ENCODE measurements around the gene TCEAL8. TPM values are rescaled to one million over a fixed set of nuclear protein-coding genes. Genes with fewer than 3 reads are reported as not detected.

TCEAL8 gene
- polyA plus RNA-seq, 1 of the 3 experiments (the other 2 are of a cell fraction), result 36.5 TPM

GRCh38 chrX:103274284-103274683, 19.3 kb upstream of the TCEAL8 start:
- Histone ChIP-seq H4K20me1 (ENCODE audit: insufficient read depth) (no peaks in the 10 kb centered on the region), H3K4me1 (ENCODE audit: control insufficient read depth in 1 of 2, insufficient read depth in 2 of 2, low read depth in 1 of 2, low read length in 1 of 2) (no peaks in the 10 kb centered on the region; a peak in 1 of 4 replicates), H3K4me2 (no peak overlapping the region), H3K9ac (no peak overlapping the region), H2AFZ (ENCODE audit: low read depth) (no peak overlapping the region), H3F3A (replicated peaks; ENCODE audit: insufficient read depth) (no peaks in the 10 kb centered on the region), H3K9me3 (no peaks in the 10 kb centered on the region), H3K36me3 (replicated peaks in 1 of 2; ENCODE audit: control insufficient read depth in 1 of 2, insufficient read depth in 2 of 2, low read length in 1 of 2) (no peaks in the 10 kb centered on the region), H3K27me3 (ENCODE audit: insufficient read depth) (peaks cover 39% of the 10 kb centered on the region), H3K4me3 (ENCODE audit: low read depth in 2 of 2, low read length in 1 of 2) (no peak overlapping the region), H3K9me2 (no peaks in the 10 kb centered on the region), H3K27ac (ENCODE audit: low read depth in 2 of 2, low read length in 1 of 2) (no peak overlapping the region), H3K79me2 (ENCODE audit: insufficient read depth) (no peaks in the 10 kb centered on the region)
- ChIA-PET POLR2A (no interaction called here), CTCF (no interaction called here)
- no peak for TF ChIP-seq SIN3A (IDR thresholded peaks at IDR 0.05; ENCODE audit: borderline replicate concordance, low read depth, low read length)
- no peak for DNase-seq
- 60% methylated on average over 4 of the region's 4 CpGs for WGBS (ENCODE audit: low lambda C conversion rate)

GRCh38 chrX:103258275-103258674, 3.3 kb upstream of the TCEAL8 start:
- DNase-seq, result no peak
- Histone ChIP-seq H3K27me3 (ENCODE audit: insufficient read depth) (no peaks in the 10 kb centered on the region), H3F3A (replicated peaks; ENCODE audit: insufficient read depth) (no peaks in the 10 kb centered on the region), H3K4me3 (ENCODE audit: low read depth in 2 of 2, low read length in 1 of 2) (no peak overlapping the region), H4K20me1 (ENCODE audit: insufficient read depth) (no peaks in the 10 kb centered on the region), H3K4me2 (no peak overlapping the region), H3K9me2 (no peaks in the 10 kb centered on the region), H3K9ac (no peak overlapping the region), H3K9me3 (no peaks in the 10 kb centered on the region), H2AFZ (ENCODE audit: low read depth) (no peak overlapping the region), H3K4me1 (ENCODE audit: control insufficient read depth in 1 of 2, insufficient read depth in 2 of 2, low read depth in 1 of 2, low read length in 1 of 2) (peaks cover 0 to 3% of the 10 kb centered on the region in 2 experiments; a peak in 2 of 4 replicates), H3K79me2 (ENCODE audit: insufficient read depth) (peaks cover 17% of the 10 kb centered on the region), H3K27ac (ENCODE audit: low read depth in 2 of 2, low read length in 1 of 2) (no peak overlapping the region), H3K36me3 (replicated peaks in 1 of 2; ENCODE audit: control insufficient read depth in 1 of 2, insufficient read depth in 2 of 2, low read length in 1 of 2) (peaks cover under 1 to 4% of the 10 kb centered on the region in 2 experiments)
- ChIA-PET CTCF (no interaction called here), POLR2A (no interaction called here)
- TF ChIP-seq CTCF (IDR thresholded peaks at IDR 0.05), result no peak
- no peak for TF ChIP-seq POLR2AphosphoS5 (IDR thresholded peaks at IDR 0.05; ENCODE audit: low read depth, low read length)
- TF ChIP-seq TEAD4 (IDR thresholded peaks at IDR 0.05; ENCODE audit: borderline replicate concordance, insufficient read depth), result no peak

GRCh38 chrX:103256651-103257050, 1.7 kb upstream of the TCEAL8 start:
- Histone ChIP-seq H3K9ac (no peak overlapping the region), H3K4me2 (no peak overlapping the region), H3K27ac (ENCODE audit: low read depth in 2 of 2, low read length in 1 of 2) (no peak overlapping the region), H3K4me1 (ENCODE audit: control insufficient read depth in 1 of 2, insufficient read depth in 2 of 2, low read depth in 1 of 2, low read length in 1 of 2) (peaks cover 0 to 3% of the 10 kb centered on the region in 2 experiments; a peak in 2 of 4 replicates), H4K20me1 (ENCODE audit: insufficient read depth) (no peaks in the 10 kb centered on the region), H3F3A (replicated peaks; ENCODE audit: insufficient read depth) (no peaks in the 10 kb centered on the region), H3K27me3 (ENCODE audit: insufficient read depth) (no peaks in the 10 kb centered on the region), H3K9me2 (no peaks in the 10 kb centered on the region), H2AFZ (ENCODE audit: low read depth) (no peak overlapping the region), H3K36me3 (replicated peaks in 1 of 2; ENCODE audit: control insufficient read depth in 1 of 2, insufficient read depth in 2 of 2, low read length in 1 of 2) (peaks cover 4 to 12% of the 10 kb centered on the region in 2 experiments), H3K79me2 (ENCODE audit: insufficient read depth) (peaks cover 22% of the 10 kb centered on the region), H3K4me3 (ENCODE audit: low read depth in 2 of 2, low read length in 1 of 2) (no peak overlapping the region), H3K9me3 (no peaks in the 10 kb centered on the region)
- no peak for DNase-seq
- ChIA-PET CTCF (no interaction called here), POLR2A (no interaction called here)
- no peak for TF ChIP-seq FOXJ3 (CRISPR knock-in tag; IDR thresholded peaks at IDR 0.05)
- no peak for TF ChIP-seq PBX3 (IDR thresholded peaks at IDR 0.05)
- TF ChIP-seq GABPA (IDR thresholded peaks at IDR 0.05; ENCODE audit: low read depth), result no peak
- TF ChIP-seq CHD2 (IDR thresholded peaks at IDR 0.05; ENCODE audit: low read length, partially characterized antibody), result no peak
- no peak for TF ChIP-seq SIN3A (IDR thresholded peaks at IDR 0.05; ENCODE audit: borderline replicate concordance, low read depth, low read length)
- TF ChIP-seq NFIC (IDR thresholded peaks at IDR 0.05; ENCODE audit: borderline replicate concordance), result no peak
- no peak for TF ChIP-seq EZH2phosphoT487 (IDR thresholded peaks at IDR 0.05; ENCODE audit: borderline replicate concordance, low read depth)
- TF ChIP-seq USF2 (IDR thresholded peaks at IDR 0.05; ENCODE audit: borderline replicate concordance, low read depth, low read length), result no peak
- no peak for TF ChIP-seq ZBTB33 (IDR thresholded peaks at IDR 0.05; ENCODE audit: borderline replicate concordance, low read depth)
- no peak for TF ChIP-seq JUND (IDR thresholded peaks at IDR 0.05)
- TF ChIP-seq RAD21 (IDR thresholded peaks at IDR 0.05; ENCODE audit: low read length), result no peak
- no peak for TF ChIP-seq RFX5 (IDR thresholded peaks at IDR 0.05; ENCODE audit: low read length)
- TF ChIP-seq MEF2A (IDR thresholded peaks at IDR 0.05; ENCODE audit: borderline replicate concordance, low read depth), result no peak

Measured in SK-N-SH (cell line).